Right hindlimb (tissue), 1 donor: ENCODE measurements around the gene SLC15A3.

Experiments used
- DNase-seq: peaks from one replicate; pipeline ENCODE4 v3.0.0-alpha.2; 2018

Gene SLC15A3

GRCh38 chr11:60951904-60952741 is at the start of gene SLC15A3:
SLC15A3 (minus strand) TSS chr11:60952176; CDS start chr11:60951551, 625 bp downstream.
- DNase-seq = peak; percentile 68

GRCh38 chr11:61000426-61000825 is 48.5 kb upstream of the SLC15A3 start:
- DNase-seq = no peak

GRCh38 chr11:60996381-60997138 is 44.6 kb upstream of the SLC15A3 start:
- DNase-seq = no peak

GRCh38 chr11:60995798-60996197 is 43.8 kb upstream of the SLC15A3 start:
- DNase-seq = no peak

- no peak for DNase-seq
Observed at GRCh38 chr11:60994541-60995080, 42.6 kb upstream of the SLC15A3 start.

- DNase-seq = no peak
Observed at GRCh38 chr11:60993615-60994014, 41.6 kb upstream of the SLC15A3 start.

- peak; percentile 44 for DNase-seq
Observed at GRCh38 chr11:60992842-60993409, 41.0 kb upstream of the SLC15A3 start.

GRCh38 chr11:60991457-60991856 is 39.5 kb upstream of the SLC15A3 start:
- DNase-seq = no peak

GRCh38 chr11:60989093-60989650 is 37.2 kb upstream of the SLC15A3 start:
- no peak for DNase-seq

GRCh38 chr11:60988658-60989057 is 36.7 kb upstream of the SLC15A3 start:
- DNase-seq = no peak

- no peak for DNase-seq
Observed at GRCh38 chr11:60987577-60988277, 35.8 kb upstream of the SLC15A3 start.

GRCh38 chr11:60985991-60986915 is 34.3 kb upstream of the SLC15A3 start:
- DNase-seq = no peak

GRCh38 chr11:60985501-60985900 is 33.5 kb upstream of the SLC15A3 start:
- DNase-seq = no peak

GRCh38 chr11:60984636-60985035 is 32.7 kb upstream of the SLC15A3 start:
- no peak for DNase-seq

- no peak for DNase-seq
Observed at GRCh38 chr11:60984149-60984548, 32.2 kb upstream of the SLC15A3 start.

- no peak for DNase-seq
Observed at GRCh38 chr11:60982184-60982583, 30.2 kb upstream of the SLC15A3 start.

GRCh38 chr11:60981515-60981914 is 29.5 kb upstream of the SLC15A3 start:
- DNase-seq = no peak

- DNase-seq = peak; percentile 58
Observed at GRCh38 chr11:60978546-60979380, 26.8 kb upstream of the SLC15A3 start.

- no peak for DNase-seq
Observed at GRCh38 chr11:60977836-60978235, 25.9 kb upstream of the SLC15A3 start.

- no peak for DNase-seq
Observed at GRCh38 chr11:60977224-60977623, 25.2 kb upstream of the SLC15A3 start.
